Astrocyte of the cerebellum (primary cell): Measurements from ENCODE around the gene EMC1.
A peak's percentile ranks its signal among the peaks of the same experiment; 100 is the strongest.
"Not testable (repeated sequence)": the region's sequence is repeated elsewhere in the genome, so short reads cannot be mapped to it uniquely, and the experiment has no call there.

Experiments
- DNase-seq: peaks from one replicate; pipeline ENCODE4 v3.0.0-alpha.2; 2011; ENCODE audit warnings: low read depth
- H3K4me3 ChIP-seq: 2 replicates; pipeline ENCODE4 v1.5.1; 2011; ENCODE audit warnings: mild to moderate bottlenecking, low read depth, low read length, moderate library complexity
- CTCF ChIP-seq: IDR thresholded peaks from 2 replicates; pipeline ENCODE4 v1.5.1; 2012; ENCODE audit warnings: low read length, low read depth, moderate library complexity, mild to moderate bottlenecking; ENCODE audit errors: missing control alignments
- in situ Hi-C: cut with HindIII; loops from 2 replicates; pipeline ENCODE4 v1.10.0; 2017; ENCODE audit warnings: low sequenced_read_pairs

The EMC1 gene

DNA sequence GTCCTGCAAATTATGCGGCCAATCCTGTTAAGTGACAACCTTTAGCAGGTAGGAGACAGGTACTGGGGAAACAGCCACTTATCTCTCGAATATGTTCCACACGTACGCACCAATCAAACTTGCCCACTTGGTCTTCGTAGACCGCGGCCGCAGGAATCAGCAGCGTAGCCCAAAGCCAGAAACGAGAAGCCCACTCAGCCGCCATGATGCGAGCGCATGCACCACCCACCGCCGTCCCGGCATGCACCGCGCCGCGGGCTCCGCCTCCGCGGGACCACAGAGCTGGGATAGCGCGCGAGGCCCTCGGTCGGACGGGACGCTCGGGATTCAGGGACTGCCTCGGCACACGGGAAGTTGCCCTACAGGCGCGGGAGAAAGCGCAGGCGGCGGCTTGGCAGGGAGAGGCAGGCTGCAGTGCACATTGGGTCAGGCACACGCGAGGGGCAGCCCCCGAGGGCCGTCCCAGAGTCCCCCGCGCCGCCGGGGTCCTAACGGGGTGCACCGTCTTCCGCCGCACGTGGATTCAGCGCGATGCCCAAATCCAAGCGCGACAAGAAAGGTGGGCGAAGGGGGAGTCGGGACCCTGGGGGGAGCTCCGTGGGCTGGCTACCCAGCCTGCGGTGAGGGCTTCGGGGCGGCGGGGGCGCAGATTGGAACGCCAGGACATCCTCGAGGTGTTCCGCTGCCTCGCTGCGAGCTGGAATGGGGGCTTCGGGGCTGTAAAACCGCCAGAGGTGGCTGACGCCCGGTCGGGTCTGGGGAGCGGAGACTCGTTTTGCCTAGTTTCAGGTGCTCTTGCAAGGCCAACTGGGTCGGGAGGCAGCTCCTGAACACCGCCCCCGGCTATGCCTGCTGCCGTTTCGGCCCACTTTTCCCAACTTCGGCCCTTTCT is at the start of gene EMC1, which contains the start of gene MRTO4:
EMC1 (minus strand) TSS at position 220 of the 892 bp plus-strand sequence; CDS start at position 205, 15 bp downstream.
MRTO4 (plus strand) TSS at position 501 of the 892 bp plus-strand sequence; CDS start at position 532, 31 bp downstream.
- peak within 1 kb of the TSS; percentile 94 for H3K4me3 ChIP-seq
- DNase-seq: peak; percentile 38
- TF ChIP-seq CTCF: no peak
- in situ Hi-C loops: no loop called here

DNA sequence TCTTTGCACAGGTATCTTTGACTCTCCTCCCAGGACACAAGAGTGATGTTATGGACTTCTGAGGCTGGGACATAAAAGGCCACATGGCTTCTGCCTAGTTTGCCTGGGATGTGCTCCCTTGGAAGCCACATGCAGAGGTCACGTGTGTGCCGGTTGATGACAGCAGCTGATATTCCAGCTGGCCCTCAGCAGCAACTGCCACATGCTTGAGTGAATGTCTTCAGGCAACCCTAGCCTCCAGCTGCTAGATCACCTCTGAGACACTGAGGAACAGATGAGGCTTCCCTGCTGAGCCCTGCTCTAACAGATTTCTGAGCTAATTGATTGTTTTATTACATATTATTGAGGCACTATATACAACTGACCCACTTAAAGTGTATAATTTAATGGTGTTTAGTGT is 48.9 kb upstream of the EMC1 start:
- no peak for TF ChIP-seq CTCF

DNA sequence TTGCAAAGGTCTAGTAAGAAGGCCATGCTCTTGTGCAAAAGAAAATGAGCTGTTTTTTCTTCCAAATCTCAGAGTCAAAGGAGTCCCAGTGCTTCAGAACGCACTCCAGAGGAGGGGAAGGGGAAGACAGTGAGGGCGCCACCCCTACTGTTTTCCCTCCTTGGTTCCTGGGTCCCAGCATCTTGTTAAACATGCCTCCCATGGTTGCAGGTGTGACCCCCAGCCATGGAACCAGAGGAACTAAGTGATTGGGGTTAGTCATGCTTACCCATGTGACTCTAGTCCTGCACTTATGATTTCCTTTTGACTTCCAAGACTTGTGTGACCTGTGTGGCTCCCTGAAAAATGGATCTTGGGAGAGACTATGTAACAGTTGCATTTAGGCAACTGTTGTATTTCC is 43.3 kb upstream of the EMC1 start:
- TF ChIP-seq CTCF: no peak
- no peak for DNase-seq
- H3K4me3 ChIP-seq: no peak overlapping the region
- in situ Hi-C loops: no loop called here

More for the DNA sequence above, 48.9 kb upstream of the EMC1 start:
- no peak for DNase-seq
- in situ Hi-C loops: no loop called here
- H3K4me3 ChIP-seq: no peak overlapping the region

- DNase-seq: no peak
- H3K4me3 ChIP-seq: peak overlapping the region; percentile 37
- no peak for TF ChIP-seq CTCF
- in situ Hi-C loops: no loop called here
Observed at GRCh38 chr1:19289244-19289643, 37.9 kb upstream of the EMC1 start.

DNA sequence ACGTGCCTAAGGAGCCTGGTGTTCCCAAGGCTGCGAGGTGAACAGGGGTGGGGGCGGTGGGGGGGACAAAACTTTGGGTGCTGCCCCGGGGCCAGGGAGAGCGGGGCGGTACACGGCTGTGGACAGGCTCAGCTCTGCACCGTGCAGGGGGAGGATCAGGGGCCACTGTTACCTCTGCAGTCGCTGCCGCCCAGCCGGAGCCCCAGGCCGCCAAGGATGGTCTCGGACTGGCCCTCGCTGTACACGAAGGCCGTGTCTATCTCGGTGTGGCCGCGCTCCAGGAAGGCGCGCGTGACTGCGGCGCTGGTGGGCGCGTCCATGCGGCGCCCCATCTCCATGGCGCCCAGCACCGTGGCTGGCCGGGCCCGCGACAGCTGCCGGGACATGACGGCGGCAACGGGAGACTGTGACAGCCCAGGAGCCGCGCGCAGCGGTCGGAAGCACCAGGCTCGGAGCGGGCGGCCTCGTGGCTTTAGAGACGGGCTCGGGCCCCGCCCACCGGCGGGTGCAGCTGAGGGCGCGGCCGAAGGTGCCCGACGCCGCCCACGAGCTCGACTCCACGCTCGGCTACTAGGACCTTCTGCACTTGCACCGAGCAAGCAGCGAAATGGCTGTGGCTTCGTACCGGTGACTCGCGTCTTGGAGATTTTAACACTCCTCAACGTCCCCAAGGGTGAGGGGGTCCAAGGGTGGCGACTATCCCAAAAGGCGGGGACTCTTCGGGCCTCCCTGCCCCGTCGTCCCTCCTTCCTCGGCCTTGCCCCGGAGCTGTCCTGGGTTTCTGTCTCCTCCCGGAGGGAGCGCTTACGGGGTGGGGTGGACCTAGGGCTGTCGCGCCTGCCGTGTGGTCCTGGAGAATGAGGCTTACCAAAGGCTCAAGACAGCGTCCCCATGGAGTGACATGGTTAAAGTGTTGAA is 37.3 kb upstream of the EMC1 start, which contains the start of gene AKR7A3:
AKR7A3 (minus strand) TSS at position 447 of the 918 bp plus-strand sequence; CDS start at position 386, 61 bp downstream.
- in situ Hi-C loops, DNase-seq: not testable (repeated sequence)
- H3K4me3 ChIP-seq: peak within 1 kb of the TSS; percentile 37

GRCh38 chr1:19287436-19288185 is 36.3 kb upstream of the EMC1 start:
- no peak for TF ChIP-seq CTCF
- in situ Hi-C loops: no loop called here
- no peak overlapping the region for H3K4me3 ChIP-seq
- DNase-seq: no peak

DNA sequence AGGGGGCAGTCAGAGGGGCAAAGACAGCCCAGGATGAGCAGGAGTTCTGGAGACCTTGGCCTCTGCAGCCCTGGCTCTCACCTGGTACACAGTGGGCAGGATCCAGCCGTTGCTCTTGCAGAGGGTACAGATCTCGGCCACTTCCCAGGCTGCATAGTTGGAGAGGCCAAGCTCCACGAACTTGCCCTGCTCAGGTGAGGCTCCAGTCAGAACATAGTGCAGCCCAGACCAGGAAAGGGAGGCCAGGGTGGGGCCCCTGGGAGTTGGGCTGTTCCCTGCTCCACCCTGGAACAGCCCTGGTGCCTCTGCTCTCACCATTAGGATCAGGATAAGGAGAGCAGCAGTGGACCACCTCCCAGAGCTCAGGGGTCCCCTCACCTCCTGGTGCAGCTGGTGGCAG is 34.5 kb upstream of the EMC1 start:
- H3K4me3 ChIP-seq, DNase-seq, in situ Hi-C loops: not testable (repeated sequence)

DNA sequence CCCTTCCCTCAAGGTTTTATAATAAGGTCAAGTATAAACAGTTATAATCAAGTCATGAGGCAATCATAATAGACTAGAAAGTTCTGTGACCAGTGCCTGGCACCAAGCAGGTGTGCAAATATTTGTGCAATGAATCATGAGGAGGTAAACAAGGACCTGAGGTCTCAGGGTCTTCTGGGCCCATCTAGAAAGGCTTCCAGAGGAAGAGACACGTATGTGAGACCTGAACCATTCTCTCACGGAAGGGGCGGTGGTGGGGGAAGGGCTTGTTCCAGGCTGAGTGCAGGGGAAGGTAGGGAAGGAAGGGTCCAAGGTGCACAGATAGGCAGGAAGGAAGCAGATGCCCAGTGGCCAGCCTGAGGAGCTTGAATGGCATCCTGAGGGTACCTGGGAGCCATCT is 34.0 kb upstream of the EMC1 start:
- in situ Hi-C loops, H3K4me3 ChIP-seq, DNase-seq: not testable (repeated sequence)
